HG02885 (cell line): ENCODE results near the gene SSH3.
A peak's percentile ranks its signal among the peaks of the same experiment; 100 is the strongest.

Experiments used
- ATAC-seq: cut with Tn5 transposase; IDR thresholded peaks from one replicate; pipeline ENCODE4 v1.9.1; 2021; ENCODE audit warnings: mild to moderate bottlenecking; ENCODE audit not compliant: unreplicated experiment, poor library complexity

SSH3 gene

GRCh38 chr11:67279589-67280340 is 23.6 kb upstream of the SSH3 start:
- ATAC-seq, result no peak

GRCh38 chr11:67280341-67280787 is 23.0 kb upstream of the SSH3 start:
- no peak for ATAC-seq

GRCh38 chr11:67280788-67281551 is 22.4 kb upstream of the SSH3 start:
- no peak for ATAC-seq

GRCh38 chr11:67281552-67282150 is 21.7 kb upstream of the SSH3 start:
- ATAC-seq, result no peak

GRCh38 chr11:67282155-67282875 is 21.0 kb upstream of the SSH3 start:
- no peak for ATAC-seq

- no peak for ATAC-seq
These were observed 20.4 kb upstream of the SSH3 start for GRCh38 chr11:67282876-67283371.

- ATAC-seq, result no peak
These were observed 19.8 kb upstream of the SSH3 start for GRCh38 chr11:67283481-67283963.

GRCh38 chr11:67284811-67285540 is 18.4 kb upstream of the SSH3 start:
- ATAC-seq, result no peak

GRCh38 chr11:67285541-67286498 is 17.5 kb upstream of the SSH3 start:
- no peak for ATAC-seq

GRCh38 chr11:67286621-67287333 is 16.6 kb upstream of the SSH3 start:
- no peak for ATAC-seq

GRCh38 chr11:67287355-67288197 is 15.8 kb upstream of the SSH3 start:
- no peak for ATAC-seq

GRCh38 chr11:67288198-67288451 is 15.2 kb upstream of the SSH3 start:
- ATAC-seq, result no peak

GRCh38 chr11:67288452-67289225 is 14.7 kb upstream of the SSH3 start:
- peak; percentile 69 for ATAC-seq

- ATAC-seq, result no peak
These were observed 14.1 kb upstream of the SSH3 start, which contains the start of gene ANKRD13D for GRCh38 chr11:67289226-67289650. TSS of gene ANKRD13D (plus strand) at chr11:67289303. CDS start at chr11:67289461, 158 bp downstream.

GRCh38 chr11:67289651-67290479 is 13.5 kb upstream of the SSH3 start:
- no peak for ATAC-seq

GRCh38 chr11:67290801-67291200 is 12.5 kb upstream of the SSH3 start:
- ATAC-seq, result no peak
